SU-DHL-6 (cell line): Measurements from ENCODE around the gene DAO.

Experiments used
- H2AFZ ChIP-seq: fragments of 200-600 bp; sonication (generic); 2 replicates; pipeline ENCODE4 v1.6.1; 2014; ENCODE audit warnings: low read depth, mild to moderate bottlenecking, moderate library complexity, mixed read lengths, antibody characterized with exemption, low read length; ENCODE audit not compliant: severe bottlenecking
- H3F3A ChIP-seq: fragments of 200-600 bp; shearing (Covaris generic); 2 replicates; pipeline ENCODE4 v1.6.0; 2016; ENCODE audit warnings: antibody characterized with exemption, mild to moderate bottlenecking; ENCODE audit not compliant: insufficient read depth
- H3K27ac ChIP-seq: fragments of 200-600 bp; sonication (generic); 2 replicates; pipeline ENCODE4 v1.5.1; 2016; ENCODE audit warnings: low read depth, mild to moderate bottlenecking, low read length, moderate library complexity, mixed read lengths
- H3K27me3 ChIP-seq: fragments of 200-600 bp; sonication (generic), shearing (Covaris generic); 2 replicates; pipeline ENCODE4 v1.6.0; 2014; ENCODE audit warnings: mild to moderate bottlenecking, low read length
- H3K36me3 ChIP-seq: fragments of 200-600 bp; sonication (generic); 2 replicates; pipeline ENCODE4 v1.6.1; 2014; ENCODE audit warnings: mild to moderate bottlenecking, low read length, mixed read lengths
- H3K4me2 ChIP-seq: fragments of 300-600, 200-600 bp; shearing (Covaris generic), sonication (generic); 2 replicates; pipeline ENCODE4 v1.6.0; 2014; ENCODE audit warnings: low read length, low read depth, mild to moderate bottlenecking; ENCODE audit not compliant: poor library complexity, severe bottlenecking
- H3K4me3 ChIP-seq: fragments of 200-600 bp; sonication (generic); 2 replicates; pipeline ENCODE4 v1.5.1; 2014; ENCODE audit warnings: antibody characterized with exemption, low read length, mild to moderate bottlenecking, mixed read lengths; ENCODE audit not compliant: insufficient read depth, poor library complexity, severe bottlenecking
- H3K79me2 ChIP-seq: fragments of 200-600 bp; sonication (generic); 2 replicates; pipeline ENCODE4 v1.6.1; 2014; ENCODE audit warnings: mild to moderate bottlenecking, low read length, moderate library complexity; ENCODE audit not compliant: insufficient read depth
- H3K9ac ChIP-seq: fragments of 200-600 bp; sonication (generic); 2 replicates; pipeline ENCODE4 v1.7.0; 2014; ENCODE audit warnings: mild to moderate bottlenecking, low read length
- H3K9me2 ChIP-seq: fragments of 200-600 bp; sonication (generic); replicated peaks from 2 replicates; pipeline ENCODE4 v1.6.1; 2014; ENCODE audit warnings: low read length; ENCODE audit not compliant: insufficient read depth
- H3K9me3 ChIP-seq: fragments of 200-600 bp; sonication (generic); 2 replicates; pipeline ENCODE4 v1.6.1; 2014; ENCODE audit warnings: low read length, mixed read lengths; ENCODE audit not compliant: insufficient read depth
- H4K20me1 ChIP-seq: fragments of 200-600 bp; sonication (generic); 2 replicates; pipeline ENCODE4 v1.6.1; 2014; ENCODE audit warnings: low read depth, mild to moderate bottlenecking, antibody characterized with exemption, low read length, moderate library complexity, mixed read lengths
- CTCF ChIP-seq: fragments of 200-600 bp; sonication (generic); IDR thresholded peaks from one replicate; pipeline ENCODE4 v1.5.1; 2017; ENCODE audit warnings: antibody characterized with exemption, mild to moderate bottlenecking, low read length, moderate library complexity; ENCODE audit not compliant: insufficient read depth, poor library complexity, severe bottlenecking
- EZH2phosphoT487 ChIP-seq: fragments of 200-600 bp; sonication (generic), shearing (Covaris generic); conservative IDR thresholded peaks from 2 replicates; pipeline ENCODE4 v1.6.1; 2018; ENCODE audit warnings: mild to moderate bottlenecking, antibody characterized with exemption, low read length, moderate library complexity, mixed read lengths

DAO gene

GRCh38 chr12:108907839-108908351 is 28.0 kb downstream of the DAO start:
- H3K9me2 ChIP-seq: no peaks in the 10 kb centered on the region
- no peak overlapping the region for H2AFZ ChIP-seq
- no peak overlapping the region for H3K4me2 ChIP-seq
- no peak overlapping the region for H3K27ac ChIP-seq
- H3F3A ChIP-seq: no peaks in the 10 kb centered on the region
- H3K4me3 ChIP-seq: no peak overlapping the region
- no peaks in the 10 kb centered on the region for H3K27me3 ChIP-seq
- TF ChIP-seq EZH2phosphoT487 (no peak), CTCF (no peak)
- no peaks in the 10 kb centered on the region for H3K9me3 ChIP-seq
- H4K20me1 ChIP-seq: no peaks in the 10 kb centered on the region
- H3K36me3 ChIP-seq: no peaks in the 10 kb centered on the region
- H3K9ac ChIP-seq: no peak overlapping the region
- H3K79me2 ChIP-seq: no peaks in the 10 kb centered on the region

GRCh38 chr12:108910336-108910735 is 30.4 kb downstream of the DAO start:
- no peak overlapping the region for H3K9ac ChIP-seq
- no peak overlapping the region for H3K4me2 ChIP-seq
- no peaks in the 10 kb centered on the region for H3K79me2 ChIP-seq
- no peaks in the 10 kb centered on the region for H4K20me1 ChIP-seq
- no peaks in the 10 kb centered on the region for H3F3A ChIP-seq
- H3K4me3 ChIP-seq: no peak overlapping the region
- no peaks in the 10 kb centered on the region for H3K36me3 ChIP-seq
- H3K9me3 ChIP-seq: no peaks in the 10 kb centered on the region
- H3K9me2 ChIP-seq: no peaks in the 10 kb centered on the region
- no peaks in the 10 kb centered on the region for H3K27me3 ChIP-seq
- TF ChIP-seq EZH2phosphoT487: no peak
- no peak for TF ChIP-seq CTCF
- no peak overlapping the region for H3K27ac ChIP-seq
- no peak overlapping the region for H2AFZ ChIP-seq

GRCh38 chr12:108911915-108912314 is 32.0 kb downstream of the DAO start:
- Histone ChIP-seq H3K4me2 (no peak overlapping the region), H3K9me2 (no peaks in the 10 kb centered on the region), H3F3A (no peaks in the 10 kb centered on the region), H3K27me3 (no peaks in the 10 kb centered on the region), H3K9me3 (no peaks in the 10 kb centered on the region), H3K9ac (no peak overlapping the region), H3K27ac (no peak overlapping the region), H3K36me3 (no peaks in the 10 kb centered on the region), H3K4me3 (no peak overlapping the region), H4K20me1 (no peaks in the 10 kb centered on the region), H2AFZ (no peak overlapping the region), H3K79me2 (no peaks in the 10 kb centered on the region)
- no peak for TF ChIP-seq EZH2phosphoT487
- TF ChIP-seq CTCF: no peak

GRCh38 chr12:108912361-108912760 is 32.5 kb downstream of the DAO start:
- no peak overlapping the region for H3K27ac ChIP-seq
- no peaks in the 10 kb centered on the region for H3K9me2 ChIP-seq
- H3K27me3 ChIP-seq: no peaks in the 10 kb centered on the region
- H3K9ac ChIP-seq: no peak overlapping the region
- TF ChIP-seq CTCF: no peak
- TF ChIP-seq EZH2phosphoT487: no peak
- no peak overlapping the region for H2AFZ ChIP-seq
- no peak overlapping the region for H3K4me2 ChIP-seq
- no peaks in the 10 kb centered on the region for H3K36me3 ChIP-seq
- no peaks in the 10 kb centered on the region for H4K20me1 ChIP-seq
- H3K9me3 ChIP-seq: no peaks in the 10 kb centered on the region
- H3F3A ChIP-seq: no peaks in the 10 kb centered on the region
- H3K79me2 ChIP-seq: no peaks in the 10 kb centered on the region
- no peak overlapping the region for H3K4me3 ChIP-seq
